Measurements from ENCODE around the gene FAM118B. TPM values are rescaled to one million over a fixed set of nuclear protein-coding genes. Genes with fewer than 3 reads are reported as not detected.

FAM118B gene
- total and polyA plus RNA-seq, 2 of the 8 experiments (the other 6 are each of a cell fraction or from before 2014, with no cell fraction given): 25.3 to 48.3 TPM

DNA sequence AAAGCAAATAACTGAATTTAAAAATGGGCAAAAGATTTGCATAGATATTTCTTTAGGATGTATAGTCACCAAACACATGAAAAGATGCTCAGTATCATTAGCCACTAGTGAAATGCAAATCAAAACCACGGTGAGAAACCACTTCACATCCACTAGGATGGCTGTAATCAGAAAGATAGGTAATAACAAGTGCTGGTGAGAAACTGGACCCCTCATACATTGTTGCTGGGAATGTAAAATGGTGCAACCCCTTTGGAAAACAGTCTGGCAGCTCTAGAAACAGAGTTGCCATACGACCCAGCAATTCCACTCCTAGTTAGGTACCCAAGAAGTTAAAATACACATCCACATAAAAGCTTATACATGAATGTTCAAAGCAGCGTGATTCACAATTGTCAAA, 16.5 kb upstream of the FAM118B start (continued):
- TF ChIP-seq RNF2 (IDR thresholded peaks at IDR 0.05; ENCODE audit: borderline replicate concordance, low read depth, low read length, missing control alignments, poor library complexity, severe bottlenecking) (no peak), SP2 (IDR thresholded peaks at IDR 0.05; ENCODE audit: low read length) (no peak)
- TF ChIP-seq, protein P1, sequence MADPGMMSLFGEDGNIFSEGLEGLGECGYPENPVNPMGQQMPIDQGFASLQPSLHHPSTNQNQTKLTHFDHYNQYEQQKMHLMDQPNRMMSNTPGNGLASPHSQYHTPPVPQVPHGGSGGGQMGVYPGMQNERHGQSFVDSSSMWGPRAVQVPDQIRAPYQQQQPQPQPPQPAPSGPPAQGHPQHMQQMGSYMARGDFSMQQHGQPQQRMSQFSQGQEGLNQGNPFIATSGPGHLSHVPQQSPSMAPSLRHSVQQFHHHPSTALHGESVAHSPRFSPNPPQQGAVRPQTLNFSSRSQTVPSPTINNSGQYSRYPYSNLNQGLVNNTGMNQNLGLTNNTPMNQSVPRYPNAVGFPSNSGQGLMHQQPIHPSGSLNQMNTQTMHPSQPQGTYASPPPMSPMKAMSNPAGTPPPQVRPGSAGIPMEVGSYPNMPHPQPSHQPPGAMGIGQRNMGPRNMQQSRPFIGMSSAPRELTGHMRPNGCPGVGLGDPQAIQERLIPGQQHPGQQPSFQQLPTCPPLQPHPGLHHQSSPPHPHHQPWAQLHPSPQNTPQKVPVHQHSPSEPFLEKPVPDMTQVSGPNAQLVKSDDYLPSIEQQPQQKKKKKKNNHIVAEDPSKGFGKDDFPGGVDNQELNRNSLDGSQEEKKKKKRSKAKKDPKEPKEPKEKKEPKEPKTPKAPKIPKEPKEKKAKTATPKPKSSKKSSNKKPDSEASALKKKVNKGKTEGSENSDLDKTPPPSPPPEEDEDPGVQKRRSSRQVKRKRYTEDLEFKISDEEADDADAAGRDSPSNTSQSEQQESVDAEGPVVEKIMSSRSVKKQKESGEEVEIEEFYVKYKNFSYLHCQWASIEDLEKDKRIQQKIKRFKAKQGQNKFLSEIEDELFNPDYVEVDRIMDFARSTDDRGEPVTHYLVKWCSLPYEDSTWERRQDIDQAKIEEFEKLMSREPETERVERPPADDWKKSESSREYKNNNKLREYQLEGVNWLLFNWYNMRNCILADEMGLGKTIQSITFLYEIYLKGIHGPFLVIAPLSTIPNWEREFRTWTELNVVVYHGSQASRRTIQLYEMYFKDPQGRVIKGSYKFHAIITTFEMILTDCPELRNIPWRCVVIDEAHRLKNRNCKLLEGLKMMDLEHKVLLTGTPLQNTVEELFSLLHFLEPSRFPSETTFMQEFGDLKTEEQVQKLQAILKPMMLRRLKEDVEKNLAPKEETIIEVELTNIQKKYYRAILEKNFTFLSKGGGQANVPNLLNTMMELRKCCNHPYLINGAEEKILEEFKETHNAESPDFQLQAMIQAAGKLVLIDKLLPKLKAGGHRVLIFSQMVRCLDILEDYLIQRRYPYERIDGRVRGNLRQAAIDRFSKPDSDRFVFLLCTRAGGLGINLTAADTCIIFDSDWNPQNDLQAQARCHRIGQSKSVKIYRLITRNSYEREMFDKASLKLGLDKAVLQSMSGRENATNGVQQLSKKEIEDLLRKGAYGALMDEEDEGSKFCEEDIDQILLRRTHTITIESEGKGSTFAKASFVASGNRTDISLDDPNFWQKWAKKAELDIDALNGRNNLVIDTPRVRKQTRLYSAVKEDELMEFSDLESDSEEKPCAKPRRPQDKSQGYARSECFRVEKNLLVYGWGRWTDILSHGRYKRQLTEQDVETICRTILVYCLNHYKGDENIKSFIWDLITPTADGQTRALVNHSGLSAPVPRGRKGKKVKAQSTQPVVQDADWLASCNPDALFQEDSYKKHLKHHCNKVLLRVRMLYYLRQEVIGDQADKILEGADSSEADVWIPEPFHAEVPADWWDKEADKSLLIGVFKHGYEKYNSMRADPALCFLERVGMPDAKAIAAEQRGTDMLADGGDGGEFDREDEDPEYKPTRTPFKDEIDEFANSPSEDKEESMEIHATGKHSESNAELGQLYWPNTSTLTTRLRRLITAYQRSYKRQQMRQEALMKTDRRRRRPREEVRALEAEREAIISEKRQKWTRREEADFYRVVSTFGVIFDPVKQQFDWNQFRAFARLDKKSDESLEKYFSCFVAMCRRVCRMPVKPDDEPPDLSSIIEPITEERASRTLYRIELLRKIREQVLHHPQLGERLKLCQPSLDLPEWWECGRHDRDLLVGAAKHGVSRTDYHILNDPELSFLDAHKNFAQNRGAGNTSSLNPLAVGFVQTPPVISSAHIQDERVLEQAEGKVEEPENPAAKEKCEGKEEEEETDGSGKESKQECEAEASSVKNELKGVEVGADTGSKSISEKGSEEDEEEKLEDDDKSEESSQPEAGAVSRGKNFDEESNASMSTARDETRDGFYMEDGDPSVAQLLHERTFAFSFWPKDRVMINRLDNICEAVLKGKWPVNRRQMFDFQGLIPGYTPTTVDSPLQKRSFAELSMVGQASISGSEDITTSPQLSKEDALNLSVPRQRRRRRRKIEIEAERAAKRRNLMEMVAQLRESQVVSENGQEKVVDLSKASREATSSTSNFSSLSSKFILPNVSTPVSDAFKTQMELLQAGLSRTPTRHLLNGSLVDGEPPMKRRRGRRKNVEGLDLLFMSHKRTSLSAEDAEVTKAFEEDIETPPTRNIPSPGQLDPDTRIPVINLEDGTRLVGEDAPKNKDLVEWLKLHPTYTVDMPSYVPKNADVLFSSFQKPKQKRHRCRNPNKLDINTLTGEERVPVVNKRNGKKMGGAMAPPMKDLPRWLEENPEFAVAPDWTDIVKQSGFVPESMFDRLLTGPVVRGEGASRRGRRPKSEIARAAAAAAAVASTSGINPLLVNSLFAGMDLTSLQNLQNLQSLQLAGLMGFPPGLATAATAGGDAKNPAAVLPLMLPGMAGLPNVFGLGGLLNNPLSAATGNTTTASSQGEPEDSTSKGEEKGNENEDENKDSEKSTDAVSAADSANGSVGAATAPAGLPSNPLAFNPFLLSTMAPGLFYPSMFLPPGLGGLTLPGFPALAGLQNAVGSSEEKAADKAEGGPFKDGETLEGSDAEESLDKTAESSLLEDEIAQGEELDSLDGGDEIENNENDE (IDR thresholded peaks at IDR 0.05; ENCODE audit: insufficient replicate concordance, low read length): no peak
